Measurements from ENCODE around the gene CDC73. TPM values are rescaled to one million over a fixed set of nuclear protein-coding genes. Genes with fewer than 3 reads are reported as not detected.

CDC73 gene
- total RNA-seq, 1 experiment from 2014 or later: 62.5 TPM

DNA sequence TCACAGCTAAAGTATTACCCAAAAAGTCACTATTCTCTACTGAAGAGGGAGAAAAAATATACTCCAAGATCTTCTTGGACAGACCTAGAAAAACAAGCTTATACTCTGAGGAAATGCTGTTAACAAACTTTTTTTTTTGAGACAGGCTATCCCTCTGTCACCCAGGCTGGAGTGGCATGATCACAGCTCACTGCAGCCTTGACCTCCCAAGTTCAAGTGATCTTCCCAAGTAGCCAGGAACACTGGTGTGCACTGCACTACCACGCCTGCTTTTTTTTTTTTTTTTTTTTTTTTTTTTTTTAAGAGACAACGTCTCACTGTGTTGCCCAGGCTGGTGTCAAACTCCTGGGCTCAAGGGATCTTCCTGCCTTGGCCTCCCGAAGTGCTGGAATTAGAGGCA, 33.9 kb upstream of the CDC73 start:
- no peak overlapping the region; a peak in 1 of 7 replicates for H3K27ac Mint-ChIP-seq
- no peaks in the 10 kb centered on the region for H3K9me3 Mint-ChIP-seq
- H2BK5ac ChIP-seq (ENCODE audit: insufficient read length, low read length): no peak overlapping the region

More for the DNA sequence above, 33.9 kb upstream of the CDC73 start:
- Histone ChIP-seq H3K4me2 (ENCODE audit: insufficient read depth, insufficient read length, low read length) (no peak overlapping the region), H3K23ac (ENCODE audit: insufficient read length, low read depth, low read length) (no peak overlapping the region), H4K5ac (ENCODE audit: insufficient read length, low read depth, low read length) (no peak overlapping the region), H3K9ac (ENCODE audit: extremely low read depth, insufficient read length, low read length) (no peak overlapping the region), H3K27ac (ENCODE audit: insufficient read length, low read depth, low read length) (no peak overlapping the region), H3K4me1 (ENCODE audit: insufficient read depth, low read length) (no peaks in the 10 kb centered on the region), H3K9me3 (ENCODE audit: control insufficient read depth, low read depth, low read length) (no peaks in the 10 kb centered on the region), H3K18ac (ENCODE audit: insufficient read length, low read depth, low read length) (no peak overlapping the region), H3K56ac (ENCODE audit: insufficient read length, low read depth, low read length) (no peak overlapping the region), H2AFZ (ENCODE audit: low read length) (no peak overlapping the region), H3T11ph (ENCODE audit: low read length) (no peak overlapping the region), H2BK20ac (ENCODE audit: low read depth, low read length, poor library complexity, severe bottlenecking) (no peak overlapping the region), H4K8ac (replicated peaks; ENCODE audit: insufficient read length, low read depth, low read length) (no peak overlapping the region), H2AK5ac (ENCODE audit: insufficient read length, low read length) (no peak overlapping the region), H2BK15ac (ENCODE audit: low read depth, low read length) (no peak overlapping the region), H3K79me1 (ENCODE audit: insufficient read depth, low read depth, low read length, poor library complexity, severe bottlenecking) (no peaks in the 10 kb centered on the region), H3K14ac (ENCODE audit: insufficient read depth, low read length) (no peak overlapping the region), H3K23me2 (ENCODE audit: insufficient read length, low read depth, low read length, poor library complexity, severe bottlenecking) (no peaks in the 10 kb centered on the region), H3K27me3 (ENCODE audit: insufficient read depth, low read length) (no peaks in the 10 kb centered on the region), H4K91ac (ENCODE audit: insufficient read length, low read depth, low read length) (no peak overlapping the region), H3K4ac (ENCODE audit: low read depth, low read length) (no peak overlapping the region), H2BK120ac (ENCODE audit: low read depth, low read length, poor library complexity, severe bottlenecking) (no peak overlapping the region), H2BK12ac (ENCODE audit: insufficient read length, low read depth, low read length) (no peak overlapping the region), H3K79me2 (ENCODE audit: insufficient read depth, low read length) (no peaks in the 10 kb centered on the region), H4K20me1 (ENCODE audit: control insufficient read depth, insufficient read depth, insufficient read length) (no peaks in the 10 kb centered on the region)
- Mint-ChIP-seq H3K36me3 (ENCODE audit: insufficient read depth in 1 of 3, low read depth in 3 of 3) (peaks cover 3 to 30% (median 22%) of the 10 kb centered on the region in 3 experiments; a peak in 6 of 7 replicates), H3K4me1 (peaks cover 4% of the 10 kb centered on the region in 2 experiments; a peak in 3 of 4 replicates), H3K4me3 (no peak overlapping the region), H3K27me3 (ENCODE audit: low read depth) (no peaks in the 10 kb centered on the region)
- no peak for DNase-seq
- no CpG with 5 or more reads among the region's 3 CpGs for WGBS (ENCODE audit: extremely low coverage, insufficient read length, low lambda C conversion rate)
- TF ChIP-seq, protein P1, sequence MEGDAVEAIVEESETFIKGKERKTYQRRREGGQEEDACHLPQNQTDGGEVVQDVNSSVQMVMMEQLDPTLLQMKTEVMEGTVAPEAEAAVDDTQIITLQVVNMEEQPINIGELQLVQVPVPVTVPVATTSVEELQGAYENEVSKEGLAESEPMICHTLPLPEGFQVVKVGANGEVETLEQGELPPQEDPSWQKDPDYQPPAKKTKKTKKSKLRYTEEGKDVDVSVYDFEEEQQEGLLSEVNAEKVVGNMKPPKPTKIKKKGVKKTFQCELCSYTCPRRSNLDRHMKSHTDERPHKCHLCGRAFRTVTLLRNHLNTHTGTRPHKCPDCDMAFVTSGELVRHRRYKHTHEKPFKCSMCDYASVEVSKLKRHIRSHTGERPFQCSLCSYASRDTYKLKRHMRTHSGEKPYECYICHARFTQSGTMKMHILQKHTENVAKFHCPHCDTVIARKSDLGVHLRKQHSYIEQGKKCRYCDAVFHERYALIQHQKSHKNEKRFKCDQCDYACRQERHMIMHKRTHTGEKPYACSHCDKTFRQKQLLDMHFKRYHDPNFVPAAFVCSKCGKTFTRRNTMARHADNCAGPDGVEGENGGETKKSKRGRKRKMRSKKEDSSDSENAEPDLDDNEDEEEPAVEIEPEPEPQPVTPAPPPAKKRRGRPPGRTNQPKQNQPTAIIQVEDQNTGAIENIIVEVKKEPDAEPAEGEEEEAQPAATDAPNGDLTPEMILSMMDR (conservative IDR thresholded peaks at IDR 0.05): no peak

Measured in H9 (cell line).